HUES48 (cell line): ENCODE measurements around the gene CTSA.
"Not testable (repeated sequence)": the region's sequence is repeated elsewhere in the genome, so short reads cannot be mapped to it uniquely, and the experiment has no call there.

ENCODE experiments used
- H3K27ac ChIP-seq: one replicate; pipeline ENCODE4 v1.7.0; 2013; ENCODE audit warnings: low read depth, low read length, inconsistent platforms
- H3K27me3 ChIP-seq: 2 replicates; pipeline ENCODE4 v1.6.1; 2013; ENCODE audit warnings: mild to moderate bottlenecking, low read length; ENCODE audit not compliant: control insufficient read depth, insufficient read depth
- H3K36me3 ChIP-seq: 2 replicates; pipeline ENCODE4 v1.6.1; 2013; ENCODE audit warnings: low read length; ENCODE audit not compliant: control insufficient read depth, insufficient read depth
- H3K4me1 ChIP-seq: 2 replicates; pipeline ENCODE4 v1.6.1; 2013; ENCODE audit warnings: mild to moderate bottlenecking, low read length; ENCODE audit not compliant: control insufficient read depth, insufficient read depth
- H3K4me3 ChIP-seq: 2 replicates; pipeline ENCODE4 v1.5.1; 2013; ENCODE audit warnings: mild to moderate bottlenecking, low read depth, low read length
- H3K9ac ChIP-seq: 2 replicates; pipeline ENCODE4 v1.6.1; 2013; ENCODE audit warnings: mild to moderate bottlenecking, low read depth, low read length, moderate library complexity
- H3K9me3 ChIP-seq: 2 replicates; pipeline ENCODE4 v1.6.1; 2013; ENCODE audit warnings: low read length; ENCODE audit not compliant: control insufficient read depth, insufficient read depth

CTSA gene

GRCh38 chr20:45897692-45898091 is 6.6 kb downstream of the CTSA start:
- H3K9ac ChIP-seq: no peak overlapping the region
- peaks cover 90% of the 10 kb centered on the region for H3K36me3 ChIP-seq
- no peaks in the 10 kb centered on the region for H3K27me3 ChIP-seq
- H3K4me3 ChIP-seq: no peak overlapping the region
- H3K9me3 ChIP-seq: no peaks in the 10 kb centered on the region
- H3K4me1 ChIP-seq: no peaks in the 10 kb centered on the region
- H3K27ac ChIP-seq: no peak overlapping the region

GRCh38 chr20:45898285-45898684 is 7.2 kb downstream of the CTSA start:
- no peak overlapping the region for H3K9ac ChIP-seq
- H3K9me3 ChIP-seq: no peaks in the 10 kb centered on the region
- H3K27ac ChIP-seq: no peak overlapping the region
- no peaks in the 10 kb centered on the region for H3K27me3 ChIP-seq
- no peak overlapping the region for H3K4me3 ChIP-seq
- H3K4me1 ChIP-seq: no peaks in the 10 kb centered on the region
- peaks cover 90% of the 10 kb centered on the region for H3K36me3 ChIP-seq

- Histone ChIP-seq H3K36me3 (peaks cover 92% of the 10 kb centered on the region), H3K9me3 (no peaks in the 10 kb centered on the region), H3K27me3 (no peaks in the 10 kb centered on the region), H3K9ac (no peak overlapping the region), H3K27ac (no peak overlapping the region), H3K4me3 (no peak overlapping the region), H3K4me1 (no peaks in the 10 kb centered on the region)
Observed at GRCh38 chr20:45899046-45899835, 8.1 kb downstream of the CTSA start.

- peaks cover 95% of the 10 kb centered on the region for H3K36me3 ChIP-seq
- not testable (repeated sequence) for H3K27me3 ChIP-seq, H3K9me3 ChIP-seq, H3K27ac ChIP-seq, H3K9ac ChIP-seq, H3K4me3 ChIP-seq, H3K4me1 ChIP-seq
Observed at GRCh38 chr20:45901332-45901731, 10.2 kb downstream of the CTSA start.

GRCh38 chr20:45902199-45902701 is 11.1 kb downstream of the CTSA start:
- Histone ChIP-seq H3K4me3 (no peak overlapping the region), H3K27ac (no peak overlapping the region), H3K36me3 (peaks cover 92% of the 10 kb centered on the region), H3K9me3 (no peaks in the 10 kb centered on the region), H3K9ac (no peak overlapping the region), H3K4me1 (no peaks in the 10 kb centered on the region; the same call in 1 of the 2 replicates), H3K27me3 (no peaks in the 10 kb centered on the region)

- H3K4me1 ChIP-seq: no peaks in the 10 kb centered on the region; the same call in 1 of the 2 replicates
- no peak overlapping the region for H3K27ac ChIP-seq
- peaks cover 88% of the 10 kb centered on the region for H3K36me3 ChIP-seq
- H3K9ac ChIP-seq: no peak overlapping the region
- H3K27me3 ChIP-seq: no peaks in the 10 kb centered on the region
- no peaks in the 10 kb centered on the region for H3K9me3 ChIP-seq
- no peak overlapping the region for H3K4me3 ChIP-seq
Observed at GRCh38 chr20:45904583-45905504, 13.7 kb downstream of the CTSA start.

- Histone ChIP-seq H3K4me3 (no peak overlapping the region), H3K4me1 (no peaks in the 10 kb centered on the region; the same call in 1 of the 2 replicates), H3K27me3 (no peaks in the 10 kb centered on the region), H3K9me3 (no peaks in the 10 kb centered on the region), H3K9ac (no peak overlapping the region), H3K36me3 (peaks cover 86% of the 10 kb centered on the region), H3K27ac (no peak overlapping the region)
Observed at GRCh38 chr20:45905505-45906079, 14.5 kb downstream of the CTSA start.

- Histone ChIP-seq H3K27ac (no peak overlapping the region), H3K36me3 (peaks cover 70% of the 10 kb centered on the region)
Observed at GRCh38 chr20:45907219-45907948, 16.2 kb downstream of the CTSA start.

GRCh38 chr20:45908084-45908483 is 16.9 kb downstream of the CTSA start:
- Histone ChIP-seq H3K9me3 (no peaks in the 10 kb centered on the region), H3K4me3 (no peak overlapping the region), H3K9ac (no peak overlapping the region), H3K27me3 (no peaks in the 10 kb centered on the region), H3K27ac (no peak overlapping the region), H3K4me1 (peaks cover 4% of the 10 kb centered on the region; the same call in 1 of the 2 replicates), H3K36me3 (peaks cover 64% of the 10 kb centered on the region)

More at GRCh38 chr20:45907219-45907948, 16.2 kb downstream of the CTSA start:
- Histone ChIP-seq H3K9me3 (no peaks in the 10 kb centered on the region), H3K27me3 (no peaks in the 10 kb centered on the region), H3K4me1 (peaks cover 3% of the 10 kb centered on the region; the same call in 1 of the 2 replicates), H3K9ac (no peak overlapping the region), H3K4me3 (no peak overlapping the region)

- H3K9ac ChIP-seq: no peak overlapping the region
- H3K4me1 ChIP-seq: peaks cover 4% of the 10 kb centered on the region; the same call in 1 of the 2 replicates
- no peaks in the 10 kb centered on the region for H3K9me3 ChIP-seq
- no peak overlapping the region for H3K4me3 ChIP-seq
- H3K36me3 ChIP-seq: peaks cover 52% of the 10 kb centered on the region
- no peak overlapping the region for H3K27ac ChIP-seq
- no peaks in the 10 kb centered on the region for H3K27me3 ChIP-seq
Observed at GRCh38 chr20:45909336-45909808, 18.2 kb downstream of the CTSA start.
